ENCODE data around the gene CAGE1.
"Not testable (repeated sequence)": the region's sequence is repeated elsewhere in the genome, so short reads cannot be mapped to it uniquely, and the experiment has no call there.

Gene CAGE1

GRCh38 chr6:7339007-7339732 lies 50.4 kb downstream of the CAGE1 start:
- not testable (repeated sequence) for DNase-seq

DNA sequence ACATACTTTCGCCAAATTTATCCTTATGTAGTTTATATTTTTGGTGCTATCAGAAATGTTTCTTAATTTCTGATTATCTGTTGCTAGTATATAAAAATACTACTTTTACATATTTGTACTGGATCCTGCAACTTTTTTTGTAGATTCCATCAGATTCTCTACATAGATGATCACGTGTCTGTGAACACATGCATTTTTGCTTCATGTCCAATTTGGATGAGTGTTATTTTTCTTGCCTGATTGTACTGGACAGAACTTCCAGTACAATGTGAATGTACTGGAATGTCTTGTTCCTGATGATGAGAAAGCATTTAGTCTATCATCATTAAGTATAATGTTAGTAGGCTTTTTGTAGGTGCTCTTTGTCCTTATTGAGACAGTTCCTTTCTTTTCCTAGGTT lies 51.5 kb downstream of the CAGE1 start:
- no peak for DNase-seq

- DNase-seq = no peak
These were observed 54.0 kb downstream of the CAGE1 start for GRCh38 chr6:7335519-7335918.

- DNase-seq = no peak
These were observed 54.9 kb downstream of the CAGE1 start for GRCh38 chr6:7334685-7335084.

DNA sequence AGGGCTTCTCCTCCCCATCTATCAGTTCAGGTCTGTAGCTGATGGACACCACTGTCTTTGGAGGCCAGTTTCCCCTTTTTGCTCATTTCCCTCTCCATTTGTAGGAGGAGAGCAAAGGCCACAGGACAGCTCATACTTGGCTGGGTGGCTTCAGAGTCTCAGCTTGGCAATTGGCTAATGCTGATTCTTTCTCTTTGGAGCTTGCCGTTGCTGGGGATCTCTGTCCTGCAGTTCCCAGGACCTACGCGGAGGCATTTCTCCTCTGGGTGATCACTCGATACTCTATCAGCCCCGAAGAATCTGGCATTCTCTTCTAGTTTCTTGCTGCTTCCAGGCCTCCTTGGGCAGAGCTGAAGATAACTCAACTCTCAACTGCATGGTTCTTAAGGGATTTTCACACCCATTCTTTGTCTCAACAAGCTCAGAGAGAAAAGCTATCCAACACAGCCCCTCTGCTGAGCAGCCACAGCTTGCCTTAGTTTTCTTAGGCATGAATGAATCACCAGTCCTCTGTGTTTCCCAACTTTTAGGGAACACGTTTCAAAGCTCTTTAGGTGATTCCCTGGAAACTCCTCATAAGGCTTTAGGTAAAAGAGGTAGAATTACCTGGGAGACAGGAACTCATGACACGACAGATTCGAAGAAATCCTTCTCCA lies 57.3 kb downstream of the CAGE1 start:
- DNase-seq = no peak

DNA sequence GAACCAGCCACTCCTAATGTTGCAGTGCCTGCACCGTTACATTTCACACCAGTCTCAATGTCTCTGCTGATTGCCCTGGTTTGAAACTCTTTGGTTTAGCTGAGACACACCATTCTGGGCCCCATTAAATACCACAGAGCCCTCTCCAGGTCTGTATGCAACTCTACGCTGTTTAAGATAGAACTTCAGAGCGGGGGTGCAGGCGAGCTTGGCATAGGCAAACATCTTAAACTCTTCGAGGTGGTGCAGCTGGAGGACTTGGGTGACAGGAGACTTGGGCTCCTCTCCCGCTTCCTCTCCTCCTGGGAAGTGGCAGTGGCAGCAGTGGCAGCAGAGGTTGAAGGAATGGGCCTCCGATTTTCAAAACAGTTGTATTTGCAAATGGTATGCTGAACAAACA lies 58.1 kb downstream of the CAGE1 start:
- DNase-seq = no peak

DNA sequence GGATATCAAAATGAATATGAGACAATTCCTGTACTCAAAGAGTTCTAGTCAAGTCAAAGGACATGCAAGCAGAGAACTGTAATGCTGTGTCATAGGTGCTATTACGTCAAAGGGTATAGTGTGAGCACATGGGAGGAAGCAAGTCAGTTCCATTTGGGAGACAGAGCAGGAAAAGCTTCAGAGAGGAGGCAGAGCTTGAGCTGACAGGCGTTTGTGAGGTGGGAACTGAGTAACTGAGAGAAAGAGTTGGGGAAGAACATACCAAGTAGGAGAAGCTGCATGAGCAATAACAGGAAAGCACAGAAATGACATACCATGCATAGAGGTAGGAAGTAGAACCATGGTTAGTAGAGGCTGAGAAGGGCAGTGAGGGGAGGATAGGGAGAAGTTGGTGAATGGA lies 61.3 kb downstream of the CAGE1 start:
- DNase-seq = no peak

DNA sequence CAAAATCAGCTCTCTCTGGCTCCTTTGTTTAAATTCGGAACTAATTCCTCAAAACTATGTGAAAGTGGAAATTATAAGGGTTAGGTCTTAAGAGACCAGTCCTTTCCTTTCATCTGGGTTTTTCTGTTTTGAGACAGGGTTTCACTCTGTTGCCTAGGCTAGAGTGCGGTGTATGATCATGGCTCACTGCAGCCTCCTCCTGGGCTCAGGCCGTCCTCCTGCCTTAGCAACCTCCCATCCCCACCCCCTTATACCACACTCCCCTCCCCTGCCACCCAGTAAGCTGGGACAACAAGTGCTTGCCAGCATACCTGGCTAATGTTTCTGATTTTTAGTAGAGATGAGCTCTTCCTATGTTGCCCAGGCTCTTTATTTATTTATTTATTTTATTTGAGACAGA lies 63.8 kb downstream of the CAGE1 start:
- no peak for DNase-seq

DNA sequence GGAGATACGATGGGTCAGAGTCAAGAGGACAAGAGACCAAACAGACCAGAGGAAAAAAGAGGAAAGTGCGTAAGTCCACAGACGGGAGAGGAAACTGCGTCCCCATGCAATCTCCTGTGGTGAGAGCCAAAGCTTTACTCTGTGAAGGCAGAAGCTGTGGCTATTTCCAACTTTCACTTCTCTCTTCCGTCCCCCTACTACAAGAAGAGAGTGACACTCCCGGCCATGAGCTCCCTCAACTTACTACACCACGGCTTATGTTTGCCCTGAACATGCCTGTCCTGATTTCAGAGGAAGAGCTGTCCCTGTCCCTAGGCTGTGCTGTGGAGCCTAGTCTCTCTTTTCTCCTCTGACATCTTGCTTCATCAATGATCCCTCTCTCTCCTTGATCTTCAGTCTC lies 65.0 kb downstream of the CAGE1 start:
- DNase-seq = peak in 18 of 56 donors; percentile 2 to 38 (median 14)

- no peak for DNase-seq
These were observed 66.5 kb downstream of the CAGE1 start for GRCh38 chr6:7323074-7323473.

- DNase-seq = not testable (repeated sequence)
These were observed 67.7 kb downstream of the CAGE1 start for GRCh38 chr6:7321866-7322265.

DNA sequence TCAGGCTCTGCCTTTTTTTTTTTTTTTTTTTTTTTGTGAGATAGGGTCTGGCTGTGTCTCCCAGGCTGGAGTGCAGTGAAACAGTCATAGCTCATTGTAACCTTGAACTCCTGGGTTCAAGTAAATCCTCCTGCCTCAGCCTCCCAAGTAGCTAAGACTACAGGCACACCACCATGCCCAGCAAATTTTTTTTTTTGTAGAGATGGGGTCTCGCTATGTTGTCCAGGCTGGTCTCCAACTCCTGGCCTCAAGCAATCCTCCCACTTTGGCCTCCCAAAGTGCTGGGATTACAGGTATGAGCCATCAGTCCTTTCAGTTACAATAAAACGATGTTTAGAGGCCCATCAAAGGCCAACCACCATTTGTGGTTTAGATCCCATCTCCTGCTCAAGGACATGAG lies 70.1 kb downstream of the CAGE1 start:
- not testable (repeated sequence) for DNase-seq

GRCh38 chr6:7317538-7317937 lies 72.0 kb downstream of the CAGE1 start:
- DNase-seq = no peak

GRCh38 chr6:7316658-7317533 lies 72.6 kb downstream of the CAGE1 start:
- DNase-seq = no peak

- DNase-seq = no peak
These were observed 73.6 kb downstream of the CAGE1 start for GRCh38 chr6:7315948-7316365.

GRCh38 chr6:7315087-7315947 lies 74.2 kb downstream of the CAGE1 start:
- DNase-seq = not testable (repeated sequence)

DNA sequence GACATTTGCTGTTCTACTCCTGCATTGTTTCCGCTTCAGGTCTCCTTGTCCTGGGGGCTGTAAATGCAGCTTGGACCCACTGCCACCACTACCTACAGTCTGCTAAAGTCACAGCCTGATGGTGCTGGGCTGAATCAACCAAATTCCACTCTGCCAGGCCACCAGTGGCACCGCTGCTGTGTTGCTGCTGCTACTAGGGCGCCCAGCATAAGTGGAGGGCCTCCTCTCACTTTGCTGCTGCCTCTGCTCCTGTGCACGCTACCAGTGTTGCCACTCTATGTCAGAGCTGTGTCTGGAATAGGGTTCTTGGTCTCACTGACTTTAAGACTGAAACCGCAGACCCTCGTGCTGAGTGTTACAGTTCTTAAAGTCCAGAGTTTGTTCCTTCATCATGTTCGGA lies 75.1 kb downstream of the CAGE1 start:
- DNase-seq = no peak

DNA sequence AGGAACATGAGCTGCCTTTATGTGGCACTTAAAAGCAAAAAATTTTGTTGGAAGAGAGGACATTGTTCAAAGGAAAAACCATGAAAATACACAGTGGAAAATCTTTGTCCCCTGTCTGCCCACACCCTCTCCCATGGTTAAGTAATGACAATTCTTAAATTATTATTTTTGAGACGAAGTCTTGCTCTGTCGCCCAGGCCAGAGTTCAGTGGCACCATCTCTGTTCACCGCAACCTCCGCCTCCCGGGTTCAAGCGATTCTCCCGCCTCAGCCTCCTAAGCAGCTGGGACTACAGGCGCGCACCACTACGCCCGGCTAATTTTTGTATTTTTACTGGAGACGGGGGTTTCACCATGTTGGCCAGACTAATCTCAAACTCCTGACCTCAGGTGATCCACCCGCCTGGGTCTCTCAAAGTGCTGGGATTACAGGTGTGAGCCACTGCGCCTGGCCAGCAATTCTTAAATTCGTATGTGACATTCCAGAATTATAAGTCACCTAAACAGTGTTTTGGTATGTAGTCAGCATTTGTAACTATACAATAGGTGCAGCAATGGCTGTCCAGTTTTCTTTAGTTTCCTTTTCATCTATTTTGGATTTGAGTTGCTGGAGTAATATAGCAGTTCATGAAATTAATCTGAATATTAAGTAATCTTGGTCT lies 75.9 kb downstream of the CAGE1 start:
- DNase-seq = peak in 1 of 56 donors; percentile 21

- peak; percentile 59 to 98 (median 95) for DNase-seq
These were observed 76.7 kb downstream of the CAGE1 start, which contains the start of gene SSR1 for GRCh38 chr6:7312616-7313504. SSR1 (minus strand) TSS chr6:7313199; CDS start chr6:7313120, 79 bp downstream.
